HG02870 (cell line): ENCODE results near the gene KIAA0232.

Source experiments
- ATAC-seq: cut with Tn5 transposase; IDR thresholded peaks from one replicate; pipeline ENCODE4 v1.9.1; 2021; ENCODE audit warnings: mild to moderate bottlenecking, moderate library complexity; ENCODE audit not compliant: unreplicated experiment

The KIAA0232 gene

GRCh38 chr4:6845574-6845973, 63.0 kb downstream of the KIAA0232 start:
- no peak for ATAC-seq

GRCh38 chr4:6847178-6847577, 64.7 kb downstream of the KIAA0232 start:
- no peak for ATAC-seq

- ATAC-seq: no peak
Observed at GRCh38 chr4:6848717-6849305, 66.3 kb downstream of the KIAA0232 start.

- ATAC-seq: no peak
Observed at GRCh38 chr4:6849691-6850090, 67.2 kb downstream of the KIAA0232 start.

- no peak for ATAC-seq
Observed at GRCh38 chr4:6851431-6851830, 68.9 kb downstream of the KIAA0232 start.

GRCh38 chr4:6851962-6852361, 69.4 kb downstream of the KIAA0232 start:
- no peak for ATAC-seq

GRCh38 chr4:6852582-6852981, 70.1 kb downstream of the KIAA0232 start:
- no peak for ATAC-seq

GRCh38 chr4:6854098-6854744, 71.7 kb downstream of the KIAA0232 start:
- ATAC-seq: no peak

- peak; percentile 91 for ATAC-seq
Observed at GRCh38 chr4:6855692-6856297, 73.3 kb downstream of the KIAA0232 start.

- no peak for ATAC-seq
Observed at GRCh38 chr4:6856391-6856790, 73.9 kb downstream of the KIAA0232 start.

- ATAC-seq: no peak
Observed at GRCh38 chr4:6857009-6857882, 74.7 kb downstream of the KIAA0232 start.

GRCh38 chr4:6858997-6859396, 76.5 kb downstream of the KIAA0232 start:
- no peak for ATAC-seq

- ATAC-seq: no peak
Observed at GRCh38 chr4:6859543-6859942, 77.0 kb downstream of the KIAA0232 start.

GRCh38 chr4:6868386-6868785, 85.9 kb downstream of the KIAA0232 start:
- no peak for ATAC-seq

GRCh38 chr4:6869944-6870343, 87.4 kb downstream of the KIAA0232 start:
- no peak for ATAC-seq

GRCh38 chr4:6873291-6873690, 90.8 kb downstream of the KIAA0232 start:
- ATAC-seq: no peak

GRCh38 chr4:6873792-6874461, 91.4 kb downstream of the KIAA0232 start:
- ATAC-seq: no peak

GRCh38 chr4:6874981-6875380, 92.5 kb downstream of the KIAA0232 start:
- ATAC-seq: no peak

GRCh38 chr4:6875431-6875831, 92.9 kb downstream of the KIAA0232 start:
- ATAC-seq: no peak

GRCh38 chr4:6876440-6876839, 93.9 kb downstream of the KIAA0232 start:
- ATAC-seq: no peak

- ATAC-seq: no peak
Observed at GRCh38 chr4:6877067-6877466, 94.5 kb downstream of the KIAA0232 start.
